OCI-LY7 (cell line): ENCODE data around the gene CDCA4.

ENCODE experiments used
- EZH2phosphoT487 ChIP-seq: fragments of 200-600 bp; sonication (generic); IDR thresholded peaks from 2 replicates; pipeline ENCODE4 v1.6.1; 2018; ENCODE audit warnings: low read depth, borderline replicate concordance, mild to moderate bottlenecking, mixed run types, antibody characterized with exemption, low read length, moderate library complexity, mixed read lengths
- TF ChIP-seq, protein P1 (sequence below): fragments of 200-600 bp; sonication (generic); conservative IDR thresholded peaks from 2 replicates; pipeline ENCODE4 v1.5.1; 2014; ENCODE audit warnings: mild to moderate bottlenecking, antibody characterized with exemption, low read length, moderate library complexity, mixed read lengths

- TF ChIP-seq, protein P1, sequence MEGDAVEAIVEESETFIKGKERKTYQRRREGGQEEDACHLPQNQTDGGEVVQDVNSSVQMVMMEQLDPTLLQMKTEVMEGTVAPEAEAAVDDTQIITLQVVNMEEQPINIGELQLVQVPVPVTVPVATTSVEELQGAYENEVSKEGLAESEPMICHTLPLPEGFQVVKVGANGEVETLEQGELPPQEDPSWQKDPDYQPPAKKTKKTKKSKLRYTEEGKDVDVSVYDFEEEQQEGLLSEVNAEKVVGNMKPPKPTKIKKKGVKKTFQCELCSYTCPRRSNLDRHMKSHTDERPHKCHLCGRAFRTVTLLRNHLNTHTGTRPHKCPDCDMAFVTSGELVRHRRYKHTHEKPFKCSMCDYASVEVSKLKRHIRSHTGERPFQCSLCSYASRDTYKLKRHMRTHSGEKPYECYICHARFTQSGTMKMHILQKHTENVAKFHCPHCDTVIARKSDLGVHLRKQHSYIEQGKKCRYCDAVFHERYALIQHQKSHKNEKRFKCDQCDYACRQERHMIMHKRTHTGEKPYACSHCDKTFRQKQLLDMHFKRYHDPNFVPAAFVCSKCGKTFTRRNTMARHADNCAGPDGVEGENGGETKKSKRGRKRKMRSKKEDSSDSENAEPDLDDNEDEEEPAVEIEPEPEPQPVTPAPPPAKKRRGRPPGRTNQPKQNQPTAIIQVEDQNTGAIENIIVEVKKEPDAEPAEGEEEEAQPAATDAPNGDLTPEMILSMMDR = no peak
- TF ChIP-seq EZH2phosphoT487 = no peak
Observed at GRCh38 chr14:105010106-105010505, 10.8 kb downstream of the CDCA4 start.
